HG03159 (cell line): ENCODE results near the gene ANKRD44.

Source experiments
- ATAC-seq: cut with Tn5 transposase; IDR thresholded peaks from one replicate; pipeline ENCODE4 v1.9.1; 2021; ENCODE audit warnings: mild to moderate bottlenecking, moderate library complexity; ENCODE audit not compliant: unreplicated experiment

The ANKRD44 gene

DNA sequence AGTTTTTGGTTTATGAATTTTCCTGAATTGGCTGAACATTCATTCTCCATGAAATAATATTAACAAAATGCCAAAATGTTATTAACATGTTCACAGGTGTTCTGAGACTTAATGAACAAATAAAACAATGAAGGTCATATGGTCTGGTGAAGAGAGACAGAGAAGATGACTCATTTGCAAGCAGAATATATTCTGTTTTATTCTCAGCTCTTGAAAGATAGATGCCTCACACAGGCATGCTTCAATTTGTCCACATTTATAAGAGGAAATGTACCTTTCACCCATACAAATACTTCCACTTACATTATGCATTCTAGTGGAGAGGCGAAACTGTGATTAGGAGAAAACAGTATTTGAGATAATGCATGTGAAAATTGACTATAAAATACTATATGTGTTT, 308.7 kb downstream of the ANKRD44 start:
- no peak for ATAC-seq

DNA sequence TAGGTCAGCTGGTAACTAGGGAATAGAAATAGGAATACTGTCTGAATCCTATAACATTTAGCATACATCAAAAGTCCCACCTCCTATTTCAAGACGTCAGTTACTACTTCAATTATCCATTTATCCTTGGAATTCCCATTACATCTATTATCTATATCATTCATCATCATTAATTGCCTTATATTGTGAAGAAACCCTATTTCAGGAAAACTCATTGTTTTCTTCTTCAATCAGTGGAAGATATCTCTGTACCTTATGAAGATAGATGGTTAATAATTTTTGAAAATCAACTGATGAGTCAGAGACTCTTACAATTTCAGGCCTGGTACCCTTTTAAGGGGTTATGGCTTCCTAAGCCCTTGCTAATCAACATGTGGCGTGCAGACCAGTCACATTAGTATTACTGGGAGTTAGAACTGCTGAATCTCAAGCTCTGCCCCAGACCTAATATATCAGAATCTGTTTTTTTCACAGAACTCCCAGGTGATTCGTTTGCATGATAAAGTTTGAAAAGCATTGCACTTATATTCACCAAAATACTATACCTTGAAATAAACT, 314.7 kb downstream of the ANKRD44 start:
- no peak for ATAC-seq

DNA sequence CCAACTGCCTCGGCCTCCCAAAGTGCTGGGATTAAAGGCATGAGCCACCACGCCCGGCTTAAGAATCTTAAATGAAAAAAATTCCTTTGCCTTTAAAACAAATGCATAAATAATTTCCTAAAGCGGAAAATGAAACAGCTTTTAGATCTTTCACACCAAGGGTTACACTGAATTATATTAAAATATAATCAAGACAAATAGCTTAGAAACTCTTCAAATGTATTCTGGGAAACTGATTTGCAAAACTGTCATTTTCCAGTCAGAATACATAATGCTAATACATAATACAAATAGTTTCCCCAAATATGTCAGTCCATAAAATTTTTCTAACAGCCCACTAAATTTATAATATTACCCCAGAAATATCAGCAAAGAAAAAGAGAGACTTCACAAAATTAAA, 315.8 kb downstream of the ANKRD44 start:
- ATAC-seq: no peak

DNA sequence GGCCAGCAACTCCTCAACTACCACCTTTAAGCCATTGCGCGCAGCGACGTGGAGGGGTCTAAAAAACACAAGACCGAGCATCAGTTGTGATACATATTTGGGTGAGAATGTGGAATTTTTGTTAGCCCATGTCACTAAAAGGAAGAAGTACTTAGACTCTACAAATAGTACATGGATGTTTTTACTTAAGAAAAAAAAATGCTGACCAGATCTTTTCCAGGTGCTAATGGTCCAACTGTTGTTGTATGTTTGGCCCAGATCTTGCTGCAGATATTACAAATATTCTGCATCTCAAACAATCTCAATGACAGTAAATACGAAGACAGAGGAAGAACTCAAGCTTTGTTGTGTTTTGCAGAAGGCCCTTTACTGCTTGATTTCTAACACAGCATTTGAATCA, 317.0 kb downstream of the ANKRD44 start:
- ATAC-seq: no peak

- ATAC-seq: no peak
Measured at GRCh38 chr2:196992466-196992865, 318.1 kb downstream of the ANKRD44 start.

GRCh38 chr2:196990788-196991461, 319.7 kb downstream of the ANKRD44 start:
- no peak for ATAC-seq

DNA sequence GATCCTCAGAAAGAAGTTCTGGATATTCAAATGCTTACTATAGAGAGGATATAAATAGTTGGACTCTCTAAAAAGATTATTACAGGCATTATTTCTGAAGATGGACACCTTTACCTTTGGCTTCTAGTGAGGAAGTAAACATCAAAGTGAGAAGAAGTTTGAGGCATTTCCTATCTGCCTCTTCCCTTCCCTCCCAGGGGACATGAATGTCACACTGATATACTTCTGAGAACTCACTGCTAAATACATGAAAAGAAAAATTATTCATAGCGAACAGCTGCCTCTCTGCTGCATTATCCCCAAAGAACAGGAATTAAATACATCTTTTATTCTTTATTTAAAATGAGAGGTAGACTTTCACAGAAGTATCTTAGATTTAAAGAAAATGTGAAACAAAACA, 320.5 kb downstream of the ANKRD44 start:
- ATAC-seq: no peak

DNA sequence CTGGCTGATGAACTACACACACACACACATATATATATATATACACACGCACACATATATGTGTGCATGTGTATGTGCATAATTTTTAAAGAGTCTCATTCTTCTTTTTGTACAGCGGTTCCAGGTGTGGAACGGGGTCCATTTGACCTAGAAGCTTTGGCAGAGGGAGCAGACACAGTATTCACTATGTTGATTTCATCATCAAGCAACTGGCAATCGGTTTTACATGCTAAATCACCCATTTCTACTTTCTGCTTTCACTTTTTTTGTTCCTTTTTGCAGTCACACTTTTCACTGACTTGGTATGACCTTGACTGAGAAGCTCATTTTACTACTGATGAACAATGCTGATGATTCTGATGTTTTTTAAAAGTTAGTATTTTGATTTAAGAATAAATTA, 321.1 kb downstream of the ANKRD44 start:
- no peak for ATAC-seq

- no peak for ATAC-seq
Measured at GRCh38 chr2:196988639-196989038, 321.9 kb downstream of the ANKRD44 start.

- ATAC-seq: no peak
Measured at GRCh38 chr2:196987649-196988364, 322.8 kb downstream of the ANKRD44 start.

GRCh38 chr2:196987298-196987648, 323.3 kb downstream of the ANKRD44 start:
- no peak for ATAC-seq

DNA sequence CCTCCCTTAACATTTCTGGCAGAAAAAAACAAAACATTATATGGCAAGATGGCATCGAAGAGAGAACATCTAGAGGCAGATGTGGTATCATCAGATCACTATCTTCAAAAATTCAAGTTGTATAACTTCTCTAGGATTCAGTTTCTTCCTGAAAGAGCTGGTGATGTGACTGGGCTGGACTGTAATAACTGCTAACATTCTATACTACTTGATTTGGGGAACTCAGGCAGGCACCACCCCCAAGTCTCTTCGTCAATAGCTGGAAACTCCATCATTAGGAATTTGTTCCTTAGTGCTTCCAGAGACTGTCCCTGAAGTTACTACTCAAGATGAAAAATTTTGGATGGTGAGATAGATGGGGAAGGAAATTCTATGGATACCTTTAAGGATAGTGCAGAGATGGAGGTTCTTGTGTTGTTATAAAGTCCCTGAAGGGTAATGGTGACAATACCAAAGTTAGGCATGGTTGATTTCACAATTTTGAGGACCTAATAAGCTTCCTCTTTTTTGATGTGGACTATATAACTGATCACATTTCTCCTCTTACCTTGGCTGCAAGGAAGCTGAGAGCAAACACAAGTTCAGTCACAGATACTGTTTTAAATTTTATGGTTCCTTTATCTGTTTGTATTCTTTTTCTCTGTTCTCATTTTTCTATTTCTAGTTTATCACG, 324.9 kb downstream of the ANKRD44 start:
- no peak for ATAC-seq

- ATAC-seq: no peak
Measured at GRCh38 chr2:196984903-196985302, 325.7 kb downstream of the ANKRD44 start.

GRCh38 chr2:196983934-196984333, 326.6 kb downstream of the ANKRD44 start:
- no peak for ATAC-seq

DNA sequence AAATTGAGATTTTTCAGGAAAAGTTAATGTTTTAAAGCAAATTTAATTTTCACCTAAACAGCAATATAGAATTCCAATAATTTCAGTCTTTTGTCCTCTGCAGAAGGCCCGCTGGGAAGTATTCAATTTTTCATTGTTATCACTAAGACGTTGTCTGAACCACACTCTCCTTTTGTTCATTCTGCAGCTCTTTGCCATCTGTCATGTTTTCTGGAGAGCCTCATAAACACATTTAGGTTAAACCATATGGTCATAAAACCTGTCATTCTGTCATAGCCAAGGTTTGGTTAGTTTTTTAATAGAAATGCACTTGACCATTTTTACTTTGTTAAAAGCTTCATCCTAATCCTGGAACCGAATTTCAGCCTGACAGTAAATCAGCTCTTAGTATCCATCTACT, 330.1 kb downstream of the ANKRD44 start:
- no peak for ATAC-seq

- ATAC-seq: no peak
Measured at GRCh38 chr2:196980001-196980400, 330.6 kb downstream of the ANKRD44 start.

- ATAC-seq: no peak
Measured at GRCh38 chr2:196977507-196977906, 333.1 kb downstream of the ANKRD44 start.

DNA sequence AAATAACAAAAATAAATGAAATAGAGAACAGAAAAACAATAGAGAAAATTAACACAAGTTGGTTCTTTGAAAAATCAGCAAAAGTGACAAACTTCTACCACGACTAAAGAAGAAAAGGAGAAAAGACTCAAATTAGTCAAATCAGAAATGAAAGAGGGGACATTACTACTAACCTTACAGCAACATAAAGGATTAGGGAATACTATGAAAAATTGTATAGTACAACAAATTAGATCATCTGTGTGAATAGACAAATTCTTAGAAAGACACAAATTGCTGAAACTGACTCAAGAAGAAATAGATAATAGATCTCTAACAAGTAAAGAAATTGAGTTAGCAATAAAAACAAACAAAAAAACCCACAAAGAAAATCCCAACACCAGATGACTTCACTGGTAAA, 335.6 kb downstream of the ANKRD44 start:
- no peak for ATAC-seq

GRCh38 chr2:196971574-196972279, 338.9 kb downstream of the ANKRD44 start:
- ATAC-seq: no peak

- ATAC-seq: no peak
Measured at GRCh38 chr2:196970099-196970498, 340.5 kb downstream of the ANKRD44 start.

DNA sequence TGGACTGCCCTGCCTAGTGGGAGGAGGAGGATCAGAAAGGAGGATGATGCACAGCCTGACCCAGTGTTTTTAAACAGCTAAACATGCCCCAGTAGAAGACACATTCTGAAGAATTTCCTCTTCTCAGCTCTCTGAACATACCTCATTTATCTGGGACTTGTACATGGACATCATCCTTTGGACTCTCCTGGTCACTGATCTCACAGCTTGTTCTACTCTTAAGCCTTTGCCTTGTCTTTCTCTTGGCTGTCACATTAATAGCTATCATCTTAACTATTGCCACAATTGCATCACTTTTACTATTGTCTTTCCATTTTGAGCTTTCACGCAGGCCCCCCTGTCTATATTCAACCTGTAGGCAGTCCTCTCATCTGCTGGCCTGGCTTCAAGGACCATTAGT, 342.1 kb downstream of the ANKRD44 start:
- ATAC-seq: no peak
